ENCODE measurements around the gene NPC1L1. TPM values are rescaled to one million over a fixed set of nuclear protein-coding genes. Genes with fewer than 3 reads are reported as not detected.
"Not testable (repeated sequence)": the region's sequence is repeated elsewhere in the genome, so short reads cannot be mapped to it uniquely, and the experiment has no call there.

NPC1L1 gene
- total RNA-seq, 2 donors from 2014 or later: 0.06 to 0.14 TPM

GRCh38 chr7:44530990-44531389 lies 10.1 kb downstream of the NPC1L1 start:
- ATAC-seq (peak in 1 of 2 donors; percentile 13), DNase-seq (ENCODE audit: low spot score in 2 of 2) (no peak)
- peaks cover 0 to 4% of the 10 kb centered on the region in 2 donors for H3K9me3 Mint-ChIP-seq
- peaks cover 1 to 6% of the 10 kb centered on the region in 2 donors for H3K36me3 Mint-ChIP-seq
- no peak overlapping the region for H3K27ac Mint-ChIP-seq

GRCh38 chr7:44524811-44525388 lies 16.2 kb downstream of the NPC1L1 start:
- DNase-seq (ENCODE audit: low spot score in 2 of 2) (no peak), ATAC-seq (no peak)
- no peak overlapping the region for H3K27ac Mint-ChIP-seq
- peaks cover 11 to 18% of the 10 kb centered on the region in 2 donors for H3K36me3 Mint-ChIP-seq
- H3K9me3 Mint-ChIP-seq: peaks cover 9 to 10% of the 10 kb centered on the region in 2 donors

- ATAC-seq (no peak), DNase-seq (ENCODE audit: low spot score in 2 of 2) (no peak)
- Mint-ChIP-seq H3K9me3 (peaks cover 5 to 10% of the 10 kb centered on the region in 2 donors), H3K36me3 (peaks cover 5 to 18% of the 10 kb centered on the region in 2 donors), H3K27ac (no peak overlapping the region)
Observed at GRCh38 chr7:44522315-44522714, 18.8 kb downstream of the NPC1L1 start.

- DNase-seq (ENCODE audit: low spot score in 2 of 2): no peak
- peaks cover 5 to 18% of the 10 kb centered on the region in 2 donors for H3K36me3 Mint-ChIP-seq
- H3K27ac Mint-ChIP-seq: no peak overlapping the region
Observed at GRCh38 chr7:44521347-44522095, 19.6 kb downstream of the NPC1L1 start.

GRCh38 chr7:44520574-44520973 lies 20.6 kb downstream of the NPC1L1 start:
- Mint-ChIP-seq H3K36me3 (peaks cover 5 to 13% of the 10 kb centered on the region in 2 donors), H3K27ac (no peak overlapping the region), H3K9me3 (peaks cover 5 to 10% of the 10 kb centered on the region in 2 donors)
- DNase-seq (ENCODE audit: low spot score in 2 of 2) (no peak), ATAC-seq (no peak)

More at GRCh38 chr7:44521347-44522095, 19.6 kb downstream of the NPC1L1 start:
- ATAC-seq: no peak
- H3K9me3 Mint-ChIP-seq: peaks cover 5 to 10% of the 10 kb centered on the region in 2 donors

GRCh38 chr7:44519546-44519945 lies 21.6 kb downstream of the NPC1L1 start:
- no peak for ATAC-seq
- DNase-seq (ENCODE audit: low spot score in 2 of 2): no peak
- H3K27ac Mint-ChIP-seq: peak overlapping the region in 1 of 2 donors; percentile 82
- H3K36me3 Mint-ChIP-seq: peaks cover 5 to 7% of the 10 kb centered on the region in 2 donors
- H3K9me3 Mint-ChIP-seq: peaks cover under 1 to 5% of the 10 kb centered on the region in 2 donors

- H3K27ac Mint-ChIP-seq: no peak overlapping the region
- peaks cover under 1% of the 10 kb centered on the region in 2 donors for H3K36me3 Mint-ChIP-seq
- H3K9me3 Mint-ChIP-seq: peaks cover 0 to under 1% of the 10 kb centered on the region in 2 donors
- DNase-seq (ENCODE audit: low spot score in 2 of 2) (no peak), ATAC-seq (no peak)
Observed at GRCh38 chr7:44518761-44519160, 22.4 kb downstream of the NPC1L1 start.

- ATAC-seq: no peak
- DNase-seq (ENCODE audit: low spot score in 2 of 2): no peak
- Mint-ChIP-seq H3K36me3 (no peaks in the 10 kb centered on the region), H3K9me3 (no peaks in the 10 kb centered on the region), H3K27ac (no peak overlapping the region)
Observed at GRCh38 chr7:44517175-44517574, 24.0 kb downstream of the NPC1L1 start.

GRCh38 chr7:44515590-44516268 lies 25.4 kb downstream of the NPC1L1 start:
- Mint-ChIP-seq H3K36me3 (peaks cover 0 to 5% of the 10 kb centered on the region in 2 donors), H3K27ac (no peak overlapping the region), H3K9me3 (peaks cover 0 to 4% of the 10 kb centered on the region in 2 donors)
- ATAC-seq (no peak), DNase-seq (ENCODE audit: low spot score in 2 of 2) (no peak)

GRCh38 chr7:44512736-44513135 lies 28.4 kb downstream of the NPC1L1 start:
- H3K9me3 Mint-ChIP-seq: peaks cover 2 to 12% of the 10 kb centered on the region in 2 donors
- DNase-seq (ENCODE audit: low spot score in 2 of 2) (no peak), ATAC-seq (no peak)
- no peak overlapping the region for H3K27ac Mint-ChIP-seq
- peaks cover 0 to 5% of the 10 kb centered on the region in 2 donors for H3K36me3 Mint-ChIP-seq

GRCh38 chr7:44511863-44512468 lies 29.2 kb downstream of the NPC1L1 start:
- Mint-ChIP-seq H3K36me3 (peaks cover 2 to 10% of the 10 kb centered on the region in 2 donors), H3K27ac (no peak overlapping the region), H3K9me3 (peaks cover 2 to 13% of the 10 kb centered on the region in 2 donors)
- no peak for DNase-seq (ENCODE audit: low spot score in 2 of 2)
- ATAC-seq: no peak

- Mint-ChIP-seq H3K9me3 (peaks cover 2 to 20% of the 10 kb centered on the region in 2 donors), H3K36me3 (peaks cover 6 to 18% of the 10 kb centered on the region in 2 donors), H3K27ac (no peak overlapping the region)
- no peak for DNase-seq (ENCODE audit: low spot score in 2 of 2)
- ATAC-seq: no peak
Observed at GRCh38 chr7:44511236-44511635, 29.9 kb downstream of the NPC1L1 start.

GRCh38 chr7:44508328-44509030 lies 32.7 kb downstream of the NPC1L1 start:
- peaks cover 6 to 27% of the 10 kb centered on the region in 2 donors for H3K9me3 Mint-ChIP-seq
- DNase-seq (ENCODE audit: low spot score in 2 of 2) (no peak), ATAC-seq (peak; percentile 58 to 70)
- peaks cover 6 to 24% of the 10 kb centered on the region in 2 donors for H3K36me3 Mint-ChIP-seq
- peak overlapping the region in 1 of 2 donors; percentile 10 for H3K27ac Mint-ChIP-seq

- DNase-seq (ENCODE audit: low spot score in 2 of 2); H3K27ac Mint-ChIP-seq; ATAC-seq: not testable (repeated sequence)
- peaks cover 6 to 27% of the 10 kb centered on the region in 2 donors for H3K9me3 Mint-ChIP-seq
- peaks cover 6 to 24% of the 10 kb centered on the region in 2 donors for H3K36me3 Mint-ChIP-seq
Observed at GRCh38 chr7:44506592-44507288, 34.4 kb downstream of the NPC1L1 start.

- ATAC-seq (peak in 1 of 2 donors; percentile 56), DNase-seq (ENCODE audit: low spot score in 2 of 2) (no peak)
- H3K9me3 Mint-ChIP-seq: peaks cover 6 to 22% of the 10 kb centered on the region in 2 donors
- H3K27ac Mint-ChIP-seq: no peak overlapping the region
- peaks cover 6 to 19% of the 10 kb centered on the region in 2 donors for H3K36me3 Mint-ChIP-seq
Observed at GRCh38 chr7:44505595-44505994, 35.5 kb downstream of the NPC1L1 start.

Measured in activated naive CD4-positive, alpha-beta T cell treated with anti-CD3 and anti-CD28 coated beads, Interleukin-2, amount 50 U/mL, for 72 hours (primary cell).